Thyroid gland (tissue), 4 donors: Measurements from ENCODE around the gene ANKRD13D. TPM values are rescaled to one million over a fixed set of nuclear protein-coding genes. Genes with fewer than 3 reads are reported as not detected.

ENCODE experiments used
- DNase-seq, 2 donors: peaks; one replicate each; pipeline ENCODE4 v3.0.0-alpha.2; 2019
- H3K27ac ChIP-seq, 3 donors: fragments of 200-600 bp; sonication (generic); 1 replicate in 2 of 3; 2 replicates in 1 of 3; pipeline ENCODE4 v1.5.1; 2016 to 2019; ENCODE audit warnings: mild to moderate bottlenecking in 1 of 3, moderate library complexity in 1 of 3
- H3K27me3 ChIP-seq: fragments of 200-600 bp; sonication (generic); one replicate; pipeline ENCODE4 v1.5.1; 2019
- H3K36me3 ChIP-seq, 2 donors: fragments of 200-600 bp; sonication (generic); one replicate each; pipeline ENCODE4 v1.5.1; 2016 to 2019
- H3K4me1 ChIP-seq, 2 donors: fragments of 200-600 bp; sonication (generic); one replicate each; pipeline ENCODE4 v1.5.1; 2017 to 2019
- H3K4me3 ChIP-seq, 3 donors: fragments of 200-600 bp; sonication (generic); replicated peaks in 1 of 3; 1 replicate in 2 of 3; 2 replicates in 1 of 3; pipeline ENCODE4 v1.5.1; 2016; ENCODE audit warnings: mild to moderate bottlenecking in 1 of 3
- H3K9me3 ChIP-seq: fragments of 200-600 bp; sonication (generic); one replicate; pipeline ENCODE4 v1.5.1; 2017
- POLR2A ChIP-seq, 2 donors: fragments of 450-650 bp; IDR thresholded peaks; one replicate each; pipeline ENCODE4 v1.6.1; 2017; ENCODE audit warnings: antibody characterized with exemption in 2 of 2, mild to moderate bottlenecking in 2 of 2, moderate library complexity in 1 of 2
- WGBS, 2 donors: methylation state at CpG; one replicate each; pipeline ENCODE4 v1.1.5; 2017; 5-methylcytosine and 5-hydroxymethylcytosine counted together
- intact Hi-C: fragments of 100-400 bp; cut with DNase I; formaldehyde crosslinking; loops from one replicate; pipeline ENCODE4 v1.15.1; 2023
- total RNA-seq, 4 donors: library from RNA; depleted of rRNA; stranded (reverse); fragments of >200 nt; gene quantifications; one replicate each; pipeline ENCODE4 v1.2.3, GENCODE V29; 2016
- TF ChIP-seq, protein P1 (sequence below), 6 experiments: fragments of 200-600 bp in 3 of 6; fragments of 450-650 bp in 3 of 6; sonication (generic) in 3 of 6; IDR thresholded peaks; one replicate each; pipeline ENCODE4 v1.5.1; 2016 to 2019; ENCODE audit warnings: antibody characterized with exemption in 6 of 6, mild to moderate bottlenecking in 2 of 6, inconsistent platforms in 1 of 6, moderate library complexity in 1 of 6

ANKRD13D gene
- total RNA-seq, 4 donors from 2014 or later, result 27.9 to 36.8 (median 31.5) TPM

GRCh38 chr11:67351275-67352005 lies 62.3 kb downstream of the ANKRD13D start:
- Histone ChIP-seq H3K27ac (peak overlapping the region; percentile 63 to 99 (median 96)), H3K9me3 (no peaks in the 10 kb centered on the region), H3K27me3 (no peaks in the 10 kb centered on the region), H3K4me1 (peaks cover 20 to 48% of the 10 kb centered on the region in 2 donors), H3K36me3 (no peaks in the 10 kb centered on the region), H3K4me3 (no peak overlapping the region)
- WGBS, 2 donors, result 49 to 54% methylated on average over 9 to 11 of the region's 11 CpGs
- DNase-seq, result peak; percentile 68 to 71
- TF ChIP-seq, protein P1, sequence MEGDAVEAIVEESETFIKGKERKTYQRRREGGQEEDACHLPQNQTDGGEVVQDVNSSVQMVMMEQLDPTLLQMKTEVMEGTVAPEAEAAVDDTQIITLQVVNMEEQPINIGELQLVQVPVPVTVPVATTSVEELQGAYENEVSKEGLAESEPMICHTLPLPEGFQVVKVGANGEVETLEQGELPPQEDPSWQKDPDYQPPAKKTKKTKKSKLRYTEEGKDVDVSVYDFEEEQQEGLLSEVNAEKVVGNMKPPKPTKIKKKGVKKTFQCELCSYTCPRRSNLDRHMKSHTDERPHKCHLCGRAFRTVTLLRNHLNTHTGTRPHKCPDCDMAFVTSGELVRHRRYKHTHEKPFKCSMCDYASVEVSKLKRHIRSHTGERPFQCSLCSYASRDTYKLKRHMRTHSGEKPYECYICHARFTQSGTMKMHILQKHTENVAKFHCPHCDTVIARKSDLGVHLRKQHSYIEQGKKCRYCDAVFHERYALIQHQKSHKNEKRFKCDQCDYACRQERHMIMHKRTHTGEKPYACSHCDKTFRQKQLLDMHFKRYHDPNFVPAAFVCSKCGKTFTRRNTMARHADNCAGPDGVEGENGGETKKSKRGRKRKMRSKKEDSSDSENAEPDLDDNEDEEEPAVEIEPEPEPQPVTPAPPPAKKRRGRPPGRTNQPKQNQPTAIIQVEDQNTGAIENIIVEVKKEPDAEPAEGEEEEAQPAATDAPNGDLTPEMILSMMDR (IDR thresholded peaks at IDR 0.05), result peak; percentile 84 to 96 (median 86)
- no peak for TF ChIP-seq POLR2A (IDR thresholded peaks at IDR 0.05)
- intact Hi-C loops, result loop anchor here (10.0 kb wide), 1 partner anchor 153 kb away; the partner anchor contains the start of genes CDK2AP2 and PITPNM1

Other genes with a start within 250 kb of the ANKRD13D start
- 10 to 100 TPM; 27.8 to 85.2 (median 56.8) TPM for gene RHOD, start 232.5 kb upstream of the ANKRD13D start, total RNA-seq
- 10 to 100 TPM; 38.7 to 88.1 (median 73.5) TPM for gene KDM2A, start 170.0 kb upstream of the ANKRD13D start, total RNA-seq
- gene GRK2, start 22.8 kb upstream of the ANKRD13D start, total RNA-seq, result 10 to 100 TPM; 32.8 to 55.8 (median 40.6) TPM
- gene SSH3, start 14.2 kb downstream of the ANKRD13D start, total RNA-seq, result 10 to 100 TPM; 50.5 to 59.9 (median 54.4) TPM
- gene POLD4, start 64.2 kb downstream of the ANKRD13D start, total RNA-seq, result 100 to 1,000 TPM in 1 of 4 donors, 10 to 100 TPM in 3; 38.6 to 105 (median 60.6) TPM
- 1 to 10 TPM; 4.3 to 9.4 (median 6.9) TPM for gene CLCF1, start 84.3 kb downstream of the ANKRD13D start, total RNA-seq
- gene RAD9A, start 102.7 kb downstream of the ANKRD13D start, total RNA-seq, result 10 to 100 TPM; 22.7 to 38.0 (median 31.0) TPM
- 100 to 1,000 TPM; 164 to 216 (median 191) TPM for gene PPP1CA, start 112.6 kb downstream of the ANKRD13D start, total RNA-seq
- 10 to 100 TPM in 2 of 4 donors, 1 to 10 TPM in 2; 8.8 to 16.0 (median 11.6) TPM for gene TBC1D10C, start 114.8 kb downstream of the ANKRD13D start, total RNA-seq
- gene CARNS1, start 126.4 kb downstream of the ANKRD13D start, total RNA-seq, result 1 to 10 TPM; 3.8 to 9.8 (median 5.9) TPM
- 100 to 1,000 TPM in 1 of 4 donors, 10 to 100 TPM in 3; 44.1 to 102 (median 62.2) TPM for gene RPS6KB2, start 139.2 kb downstream of the ANKRD13D start, total RNA-seq
- gene PTPRCAP, start 148.4 kb downstream of the ANKRD13D start, total RNA-seq, result 1 to 10 TPM; 5.6 to 7.2 (median 6.4) TPM
- gene CORO1B, start 154.2 kb downstream of the ANKRD13D start, total RNA-seq, result 100 to 1,000 TPM in 1 of 4 donors, 10 to 100 TPM in 3; 73.9 to 102 (median 81.3) TPM
- not detected for gene GPR152, start 163.4 kb downstream of the ANKRD13D start, total RNA-seq
- 1 to 10 TPM in 1 of 4 donors, under 1 TPM in 2, not detected in 1; 0.33 to 6.4 (median 0.39) TPM for gene CABP4, start 166.1 kb downstream of the ANKRD13D start, total RNA-seq
- gene TMEM134, start 179.9 kb downstream of the ANKRD13D start, total RNA-seq, result 100 to 1,000 TPM in 1 of 4 donors, 10 to 100 TPM in 3; 69.0 to 138 (median 95.8) TPM
- gene AIP, start 193.7 kb downstream of the ANKRD13D start, total RNA-seq, result 100 to 1,000 TPM in 1 of 4 donors, 10 to 100 TPM in 3; 58.2 to 100 (median 83.2) TPM
- 10 to 100 TPM; 22.8 to 52.6 (median 47.2) TPM for gene PITPNM1, start 216.1 kb downstream of the ANKRD13D start, total RNA-seq
- gene CDK2AP2, start 218.9 kb downstream of the ANKRD13D start, total RNA-seq, result 100 to 1,000 TPM in 2 of 4 donors, 10 to 100 TPM in 2; 90.0 to 240 (median 148) TPM
- not detected for gene CABP2, start 234.1 kb downstream of the ANKRD13D start, total RNA-seq